HEK293 (cell line): Measurements from ENCODE around the gene CCM2.

Source experiments
- EGR2 ChIP-seq: fragments of 450-650 bp; formaldehyde crosslinking; IDR thresholded peaks from 2 replicates; pipeline ENCODE4 v1.5.1; 2016; ENCODE audit warnings: low read depth, missing biosample characterization, missing genetic modification characterization
- HIC1 ChIP-seq: fragments of 450-650 bp; formaldehyde crosslinking; IDR thresholded peaks from 2 replicates; pipeline ENCODE4 v1.5.1; 2016; ENCODE audit warnings: missing biosample characterization, missing genetic modification characterization
- HOXD13 ChIP-seq: sonication (generic); formaldehyde crosslinking; IDR thresholded peaks from 2 replicates; pipeline ENCODE4 v1.8.0; 2022; ENCODE audit warnings: missing genetic modification reagents, borderline replicate concordance
- PRDM4 ChIP-seq: fragments of 450-650 bp; formaldehyde crosslinking; IDR thresholded peaks from 2 replicates; pipeline ENCODE4 v1.5.1; 2017; ENCODE audit warnings: missing biosample characterization, missing genetic modification characterization
- REST ChIP-seq: fragments of 450-650 bp; formaldehyde crosslinking; IDR thresholded peaks from 2 replicates; pipeline ENCODE4 v1.5.1; 2016; ENCODE audit warnings: missing biosample characterization, missing genetic modification characterization
- SALL2 ChIP-seq: fragments of 450-650 bp; formaldehyde crosslinking; IDR thresholded peaks from 2 replicates; pipeline ENCODE4 v1.5.0; 2017; ENCODE audit warnings: missing biosample characterization, mild to moderate bottlenecking, missing genetic modification characterization, borderline replicate concordance
- TRIM28 ChIP-seq: IDR thresholded peaks from 2 replicates; pipeline ENCODE4 v1.6.1; 2011; ENCODE audit warnings: low read length, control low read depth, borderline replicate concordance
- YY2 ChIP-seq: fragments of 450-650 bp; formaldehyde crosslinking; IDR thresholded peaks from 2 replicates; pipeline ENCODE4 v1.5.1; 2016; ENCODE audit warnings: missing biosample characterization, missing genetic modification characterization
- ZBTB49 ChIP-seq: fragments of 450-650 bp; formaldehyde crosslinking; IDR thresholded peaks from 2 replicates; pipeline ENCODE4 v1.5.1; 2016; ENCODE audit warnings: missing biosample characterization, missing genetic modification characterization, low read depth
- ZNF112 ChIP-seq: fragments of 450-650 bp; formaldehyde crosslinking; IDR thresholded peaks from 2 replicates; pipeline ENCODE4 v1.5.0; 2017; ENCODE audit warnings: missing biosample characterization, missing genetic modification characterization
- ZNF155 ChIP-seq: fragments of 450-650 bp; formaldehyde crosslinking; IDR thresholded peaks from 2 replicates; pipeline ENCODE4 v1.5.1; 2016; ENCODE audit warnings: missing biosample characterization, missing genetic modification characterization
- ZNF214 ChIP-seq: fragments of 450-650 bp; formaldehyde crosslinking; IDR thresholded peaks from 2 replicates; pipeline ENCODE4 v1.5.1; 2017; ENCODE audit warnings: missing biosample characterization, mild to moderate bottlenecking, missing genetic modification characterization, borderline replicate concordance
- ZNF26 ChIP-seq: fragments of 450-650 bp; formaldehyde crosslinking; IDR thresholded peaks from 2 replicates; pipeline ENCODE4 v1.5.1; 2016; ENCODE audit warnings: missing biosample characterization, missing genetic modification characterization
- ZNF302 ChIP-seq: fragments of 450-650 bp; formaldehyde crosslinking; IDR thresholded peaks from 2 replicates; pipeline ENCODE4 v1.5.1; 2016; ENCODE audit warnings: missing biosample characterization, missing genetic modification characterization, low read depth
- ZNF324 ChIP-seq: fragments of 450-650 bp; formaldehyde crosslinking; IDR thresholded peaks from 2 replicates; pipeline ENCODE4 v1.5.1; 2016; ENCODE audit warnings: missing biosample characterization, missing genetic modification characterization
- ZNF48 ChIP-seq: fragments of 450-650 bp; formaldehyde crosslinking; IDR thresholded peaks from 2 replicates; pipeline ENCODE4 v1.5.1; 2016; ENCODE audit warnings: missing biosample characterization, missing genetic modification characterization
- ZNF488 ChIP-seq: fragments of 450-650 bp; formaldehyde crosslinking; IDR thresholded peaks from 2 replicates; pipeline ENCODE4 v1.5.1; 2016; ENCODE audit warnings: missing biosample characterization, missing genetic modification characterization
- ZNF513 ChIP-seq: fragments of 450-650 bp; IDR thresholded peaks from 2 replicates; pipeline ENCODE4 v1.5.1; 2018; ENCODE audit warnings: missing biosample characterization, missing genetic modification characterization
- ZNF639 ChIP-seq: fragments of 450-650 bp; formaldehyde crosslinking; IDR thresholded peaks from 2 replicates; pipeline ENCODE4 v1.5.1; 2016; ENCODE audit warnings: missing biosample characterization, missing genetic modification characterization
- ZNF654 ChIP-seq: fragments of 450-650 bp; formaldehyde crosslinking; IDR thresholded peaks from 2 replicates; pipeline ENCODE4 v1.5.1; 2016; ENCODE audit warnings: low read depth, missing biosample characterization, missing genetic modification characterization
- ZNF768 ChIP-seq: fragments of 450-650 bp; formaldehyde crosslinking; IDR thresholded peaks from 2 replicates; pipeline ENCODE4 v1.5.1; 2018; ENCODE audit warnings: missing biosample characterization, mild to moderate bottlenecking, missing genetic modification characterization
- ZNF792 ChIP-seq: fragments of 450-650 bp; formaldehyde crosslinking; IDR thresholded peaks from 2 replicates; pipeline ENCODE4 v1.5.1; 2016; ENCODE audit warnings: missing biosample characterization, missing genetic modification characterization

The CCM2 gene

GRCh38 chr7:44986218-44987053 is 13.6 kb upstream of the CCM2 start (continued):
- TF ChIP-seq ZNF513 (tag by site-specific recombination) (no peak), ZNF654 (tag by site-specific recombination) (no peak), TRIM28 (peak; percentile 75; the same call in 1 of the 2 replicates), ZNF324 (tag by site-specific recombination) (peak; percentile 55; the same call in 1 of the 2 replicates), ZNF112 (tag by site-specific recombination) (no peak), ZNF792 (no peak), ZNF26 (no peak), ZNF214 (tag by site-specific recombination) (no peak), ZNF639 (tag by site-specific recombination) (0 out of 2 replicates have a peak, but pooled peaks have one; percentile 52), ZNF302 (tag by site-specific recombination) (no peak), PRDM4 (peak; percentile 11; the same call in 1 of the 2 replicates), SALL2 (tag by site-specific recombination) (no peak), ZNF48 (no peak), ZBTB49 (no peak), HIC1 (tag by site-specific recombination) (peak; percentile 90), ZNF488 (no peak), ZNF155 (tag by site-specific recombination) (no peak), YY2 (tag by site-specific recombination) (no peak; the same call in 1 of the 2 replicates), HOXD13 (no peak), ZNF768 (no peak), REST (no peak; the same call in 1 of the 2 replicates), EGR2 (tag by site-specific recombination) (peak; percentile 33)
